ENCODE results near the gene NDUFS6.
"Not testable (repeated sequence)": the region's sequence is repeated elsewhere in the genome, so short reads cannot be mapped to it uniquely, and the experiment has no call there.

The NDUFS6 gene

DNA sequence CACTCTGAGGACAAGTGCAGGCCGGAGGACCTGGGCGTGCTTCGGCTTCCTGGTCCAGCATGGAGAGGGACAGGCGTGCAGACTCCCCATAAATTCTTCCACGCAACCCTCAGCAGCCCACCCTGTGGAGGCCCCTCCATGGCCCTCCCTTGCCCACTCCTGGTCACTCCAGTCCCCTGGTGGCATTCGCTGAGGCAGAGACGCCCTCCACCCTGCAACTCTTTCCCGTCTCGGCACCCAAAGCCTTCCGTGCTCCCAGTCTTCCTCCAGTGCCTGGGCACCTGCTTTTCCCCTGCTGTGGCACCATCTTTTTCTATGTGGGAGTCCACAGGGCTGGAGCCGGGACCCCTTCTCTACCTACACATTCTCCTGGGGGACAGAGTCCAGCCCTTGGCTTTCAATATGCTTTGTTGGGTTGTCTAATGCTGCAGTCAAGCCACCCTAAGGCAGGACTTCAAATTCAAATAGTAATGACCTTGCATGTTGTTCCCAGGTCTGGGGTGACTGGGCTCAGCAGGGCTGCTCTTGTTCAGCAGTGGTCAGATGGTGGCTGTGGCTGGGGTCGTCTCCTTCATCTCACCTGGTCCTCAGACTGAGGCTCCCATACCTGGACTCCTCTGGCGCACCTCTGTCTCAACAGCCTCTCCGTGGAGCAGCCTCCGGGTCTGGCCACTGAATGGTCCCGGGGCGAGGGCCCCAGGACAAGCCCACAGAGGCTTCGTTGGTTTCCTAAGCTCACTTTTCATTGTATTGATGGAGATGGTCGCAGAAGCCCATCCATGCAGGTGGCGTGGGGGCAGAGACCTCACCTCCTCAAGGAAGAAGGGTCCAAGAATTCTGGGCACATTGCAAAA, 16.8 kb upstream of the NDUFS6 start:
- DNase-seq = no peak

DNA sequence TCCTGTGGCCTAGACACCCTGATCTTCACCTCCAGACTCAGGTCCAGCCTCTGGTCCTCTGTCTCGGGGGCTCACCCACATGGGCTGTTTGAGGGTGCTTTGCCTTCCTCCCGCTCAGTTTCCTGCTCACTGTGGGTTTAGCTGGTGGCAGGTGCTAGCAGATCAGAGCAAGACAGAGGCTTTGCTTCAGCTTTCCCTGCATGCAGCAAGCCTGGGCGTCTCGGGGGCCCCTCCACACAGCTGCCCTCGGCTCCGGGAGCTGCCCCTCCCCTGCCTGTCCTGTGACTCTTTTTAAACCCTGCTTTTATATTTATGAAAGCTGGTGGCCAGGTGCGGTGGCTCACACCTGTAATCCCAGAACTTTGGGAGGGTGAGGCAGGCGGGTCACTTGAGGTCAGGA, 16.1 kb upstream of the NDUFS6 start:
- DNase-seq = no peak

DNA sequence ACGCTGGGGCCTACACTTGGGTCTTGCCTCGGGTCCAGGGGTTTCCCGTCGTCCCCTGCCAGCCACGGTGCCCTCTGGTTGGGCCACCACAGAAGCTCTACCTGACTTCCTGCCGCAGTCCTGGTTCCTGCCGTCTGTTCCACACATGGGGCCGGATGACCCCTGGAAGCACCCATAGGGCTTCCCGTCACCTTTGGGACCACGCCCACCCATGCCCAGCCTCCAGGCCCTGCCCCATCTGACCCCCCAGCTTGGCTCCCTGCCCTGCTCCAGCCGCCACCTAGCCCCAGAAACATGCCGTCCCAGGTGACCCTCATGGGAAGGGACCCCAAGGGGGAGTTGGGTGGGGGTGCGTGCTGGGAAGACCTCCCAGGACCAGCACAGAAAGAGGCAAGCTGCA, 15.2 kb upstream of the NDUFS6 start:
- no peak for DNase-seq

DNA sequence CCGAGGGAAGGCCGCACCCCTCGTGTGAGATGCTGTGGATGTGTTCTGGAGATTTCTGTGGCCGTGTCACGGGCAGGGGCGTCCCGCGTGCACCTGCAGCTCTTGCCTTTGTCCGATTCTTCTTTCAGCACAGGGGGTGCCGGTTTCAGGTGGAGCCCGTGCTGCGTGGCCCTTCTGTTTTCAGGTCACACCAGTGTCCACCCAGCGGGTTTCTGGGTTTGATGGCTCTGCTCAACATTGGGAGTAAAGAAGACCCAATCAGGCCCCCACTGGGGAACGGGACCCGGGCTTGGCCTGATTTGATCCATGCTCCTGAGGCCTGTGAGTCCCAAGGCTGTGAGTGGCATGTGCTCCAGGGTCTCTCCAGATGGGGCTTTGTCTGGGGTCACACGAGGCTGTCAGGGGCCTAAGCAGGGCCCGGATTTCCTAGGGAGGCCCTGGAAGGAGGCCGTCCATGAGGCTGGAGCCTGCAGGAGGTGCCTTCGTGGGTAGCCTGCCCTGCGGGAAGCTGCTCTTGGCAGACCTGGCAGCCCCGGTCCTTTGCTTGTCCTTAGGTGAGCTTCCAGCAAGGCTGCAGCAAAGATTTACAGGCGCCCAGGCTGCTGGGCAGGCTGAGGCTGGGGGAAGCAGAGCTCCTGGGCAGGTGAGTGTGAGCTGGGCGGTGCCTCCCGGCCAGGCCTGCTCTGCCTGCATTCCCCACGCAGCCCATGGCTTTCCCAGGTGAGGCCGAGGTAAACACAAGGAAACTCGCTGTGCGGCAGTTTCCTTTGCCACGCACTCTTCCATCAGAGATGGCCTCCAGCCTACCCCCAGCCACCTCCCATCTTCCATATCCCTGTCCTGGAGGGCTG, 14.4 kb upstream of the NDUFS6 start:
- DNase-seq = no peak

DNA sequence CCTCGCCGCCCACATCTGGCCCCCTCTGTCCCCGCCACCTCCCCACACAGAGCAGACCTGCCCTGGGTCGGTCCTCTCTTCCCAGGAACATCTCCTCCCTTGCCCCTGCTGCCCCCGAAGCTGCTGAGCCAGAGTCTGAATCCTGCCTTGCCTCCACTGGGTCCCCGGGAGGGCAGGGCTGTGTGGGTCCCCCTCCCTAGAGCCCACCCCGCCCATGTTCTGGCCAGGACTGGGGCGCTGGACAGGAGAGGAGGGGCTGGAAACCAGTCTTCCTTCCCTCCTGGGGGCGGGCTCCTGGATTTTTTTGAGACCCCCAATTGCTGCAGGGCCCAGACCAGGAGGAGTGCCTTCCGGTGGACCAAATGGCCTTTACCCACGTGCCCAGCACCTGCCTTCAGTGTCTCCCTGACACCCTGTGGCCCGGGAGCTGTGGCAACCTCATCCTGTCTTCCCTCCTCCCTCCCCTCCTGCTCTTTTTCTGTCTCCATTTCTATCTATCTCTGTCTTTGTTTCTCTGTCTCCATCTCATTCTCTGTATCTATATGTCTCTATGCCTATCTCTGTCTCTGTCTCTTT, 13.6 kb upstream of the NDUFS6 start:
- DNase-seq = no peak

DNA sequence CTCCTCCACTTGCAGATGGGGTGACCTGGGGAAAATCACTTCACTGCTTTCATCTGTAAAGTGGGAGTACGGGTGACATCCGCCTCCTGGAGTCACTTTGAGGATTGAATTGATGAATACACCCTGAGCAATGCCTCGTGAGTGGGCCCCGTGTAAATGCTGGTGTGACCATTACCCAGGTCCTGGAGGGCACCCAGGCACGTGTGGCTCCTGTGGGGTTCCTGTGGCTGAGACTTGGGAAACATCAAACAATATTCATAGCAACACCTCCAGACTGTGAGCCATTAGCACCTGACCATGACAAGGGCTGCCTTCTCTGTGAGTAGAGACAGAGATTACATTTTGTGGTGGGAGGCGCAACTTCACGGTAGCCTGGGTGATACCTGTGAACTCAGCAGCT, 13.0 kb upstream of the NDUFS6 start:
- no peak for DNase-seq

DNA sequence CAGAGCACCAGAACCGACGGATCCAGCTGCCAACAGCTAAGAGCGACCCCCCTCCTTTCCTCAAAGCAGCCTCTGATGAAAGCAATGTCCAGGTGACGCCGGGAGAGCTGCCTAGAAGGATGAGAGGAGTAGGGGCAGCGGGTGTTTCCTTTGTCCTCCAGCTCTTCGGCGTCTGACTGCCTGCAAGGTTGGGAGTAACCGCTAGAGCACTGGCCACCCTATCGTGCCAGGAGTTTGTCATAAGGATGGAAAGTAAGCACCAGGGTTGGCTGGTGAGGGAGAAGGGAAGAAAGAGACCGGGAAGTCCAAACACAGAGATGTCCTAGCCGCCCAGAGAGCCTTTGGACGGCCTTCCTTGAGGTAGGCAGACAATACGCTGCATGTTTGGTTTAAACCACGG, 12.4 kb upstream of the NDUFS6 start:
- DNase-seq = no peak

DNA sequence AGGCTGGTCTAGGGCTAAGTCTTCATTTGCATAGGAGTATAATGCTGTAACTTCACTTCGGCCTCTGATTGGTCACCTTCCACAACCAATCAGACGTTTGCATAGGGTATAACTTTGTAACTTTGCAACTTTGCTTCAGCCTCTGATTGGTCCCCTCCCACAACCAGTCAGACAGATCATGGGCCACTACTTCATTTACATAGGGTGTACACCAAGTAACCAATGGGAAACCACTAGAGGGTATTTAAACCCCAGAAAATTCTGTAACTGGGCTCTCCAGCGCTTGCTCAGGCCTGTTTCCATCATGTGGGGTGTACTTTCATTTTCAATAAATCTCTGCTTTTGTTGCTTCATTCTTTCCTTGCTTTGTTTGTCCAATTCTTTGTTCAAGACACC, 11.8 kb upstream of the NDUFS6 start:
- DNase-seq = not testable (repeated sequence)

DNA sequence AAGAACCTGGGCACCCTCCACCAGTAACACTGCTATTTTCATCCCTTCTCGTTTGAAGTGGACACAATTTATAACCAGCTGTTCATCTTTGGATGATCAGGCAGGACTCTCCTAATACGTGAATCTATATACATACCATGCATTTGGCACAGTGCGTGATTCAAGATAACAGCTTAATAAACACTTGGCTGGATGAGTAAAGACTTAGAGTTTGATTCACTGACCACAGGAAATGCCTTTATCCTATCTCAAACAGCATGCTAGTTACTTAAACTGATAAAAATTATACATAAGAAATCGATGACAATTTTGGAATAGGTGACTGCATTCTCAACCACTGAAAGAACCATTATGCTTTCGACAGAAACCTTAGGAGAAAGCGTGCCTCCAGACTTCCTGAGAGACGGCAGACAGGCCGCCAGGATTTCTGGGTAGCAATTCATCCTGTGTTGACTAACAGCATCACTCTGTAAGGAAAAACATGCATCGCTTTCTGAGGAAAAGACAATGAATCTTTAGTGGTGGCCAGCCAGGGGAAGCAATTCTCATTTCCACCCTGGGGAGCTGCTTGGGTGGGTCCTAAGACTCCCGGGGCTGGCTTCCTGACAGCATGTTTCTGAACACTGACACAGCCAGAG, 11.3 kb upstream of the NDUFS6 start:
- DNase-seq = no peak

DNA sequence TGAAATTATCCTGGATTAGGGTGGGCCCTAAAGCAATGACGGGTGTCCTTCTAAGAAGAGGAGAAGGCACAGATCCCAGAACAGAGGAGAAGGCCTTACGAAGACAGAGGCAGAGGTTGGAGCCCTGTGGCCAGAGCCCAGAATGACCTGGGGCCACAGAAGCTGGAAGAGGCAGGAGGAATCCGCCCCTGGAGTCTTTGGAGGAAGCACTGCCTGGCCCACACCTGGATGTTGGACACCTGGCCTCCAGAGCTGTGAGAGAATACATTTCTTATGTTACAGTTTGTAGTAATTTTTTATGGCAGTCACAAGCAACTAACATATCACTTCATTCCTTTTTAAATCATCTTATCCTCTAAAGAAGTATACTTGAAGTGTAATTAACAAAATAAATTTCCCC, 10.0 kb upstream of the NDUFS6 start:
- DNase-seq = no peak

DNA sequence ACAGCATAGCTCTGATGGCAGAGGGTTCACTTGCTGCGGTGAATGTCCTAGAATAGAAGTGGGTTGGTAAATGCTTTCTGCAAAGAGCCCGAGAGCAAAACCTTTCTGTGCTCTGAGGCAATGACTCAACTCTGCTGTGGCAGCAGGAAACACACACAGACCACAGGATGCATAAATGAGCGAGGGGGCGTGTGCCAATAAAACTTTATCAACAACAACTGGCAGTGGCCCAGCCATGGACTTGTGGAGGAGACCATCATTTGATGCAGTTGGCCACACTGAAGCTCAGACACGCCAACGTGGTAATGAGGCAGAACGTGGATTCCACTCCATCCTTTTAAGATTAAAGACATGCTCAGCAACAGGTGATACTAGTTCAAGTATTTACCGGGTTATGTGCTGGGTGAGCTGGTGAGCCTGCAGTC, 8.4 kb upstream of the NDUFS6 start:
- DNase-seq = peak; percentile 85

DNA sequence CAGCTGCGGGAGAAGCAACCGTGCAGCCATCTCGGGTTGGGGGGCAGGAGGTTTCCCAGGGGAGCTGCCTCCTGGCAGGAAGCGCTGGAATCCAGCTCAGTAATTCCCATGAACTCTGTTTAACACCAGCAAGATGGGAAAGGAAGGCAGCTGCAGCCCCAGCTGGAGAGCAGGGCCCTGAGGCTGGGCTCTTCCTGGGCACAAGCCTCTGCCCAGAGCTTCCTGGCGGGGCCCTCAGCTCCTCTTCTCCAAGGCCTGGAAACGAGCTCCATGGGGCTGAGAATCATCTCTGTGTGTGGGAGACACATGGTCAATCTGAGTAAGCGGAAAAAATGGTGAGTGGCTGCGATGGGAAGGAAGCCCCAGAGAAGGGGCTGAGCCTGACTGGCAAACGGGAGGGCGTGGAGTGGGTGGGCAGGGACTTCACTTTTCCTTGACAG, 7.9 kb upstream of the NDUFS6 start:
- peak; percentile 67 for DNase-seq

DNA sequence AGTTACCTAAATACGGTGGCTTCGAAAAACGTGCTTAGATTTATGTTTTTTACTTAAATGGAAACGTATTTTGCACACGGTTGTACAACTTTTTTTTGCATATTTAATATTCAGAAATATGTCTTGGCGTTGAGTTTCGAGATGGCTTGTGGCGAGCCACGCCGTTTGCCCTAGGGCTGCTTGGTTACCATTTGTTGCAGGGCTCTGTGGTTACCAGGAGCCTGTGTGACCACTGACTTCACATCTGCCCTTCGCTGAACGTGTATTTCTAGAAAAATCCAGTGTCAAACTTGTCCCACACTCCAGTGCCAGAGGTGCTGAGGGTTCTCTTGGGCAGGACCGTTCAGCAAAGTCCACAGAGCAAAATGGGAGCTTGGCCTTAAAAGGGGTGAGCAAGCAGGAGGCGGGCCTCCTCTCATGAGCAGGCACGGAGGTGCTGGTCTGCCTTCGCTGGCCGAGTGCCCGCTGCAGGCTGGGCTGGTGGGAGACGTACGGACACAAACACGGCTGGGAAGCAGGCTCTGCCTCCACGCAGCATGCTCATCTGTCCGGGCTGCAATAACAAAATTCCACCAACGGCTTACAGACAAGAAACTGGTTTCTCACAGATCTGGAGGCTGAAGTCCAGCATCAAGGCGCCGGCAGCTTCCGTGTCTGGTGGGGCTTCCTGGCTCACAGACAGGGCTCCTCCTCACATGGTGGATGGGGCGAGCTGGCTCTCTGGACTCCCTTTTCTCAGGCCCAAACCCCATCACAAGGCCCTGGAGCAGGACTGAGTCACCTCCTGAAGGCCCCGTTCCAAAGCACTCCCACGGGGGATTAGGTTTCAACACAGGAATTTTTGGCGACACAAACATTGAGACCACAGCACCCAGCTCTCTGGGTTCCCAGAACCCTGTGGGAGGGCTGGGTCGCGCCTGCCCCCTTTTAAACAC, 7.0 kb upstream of the NDUFS6 start:
- DNase-seq = no peak

DNA sequence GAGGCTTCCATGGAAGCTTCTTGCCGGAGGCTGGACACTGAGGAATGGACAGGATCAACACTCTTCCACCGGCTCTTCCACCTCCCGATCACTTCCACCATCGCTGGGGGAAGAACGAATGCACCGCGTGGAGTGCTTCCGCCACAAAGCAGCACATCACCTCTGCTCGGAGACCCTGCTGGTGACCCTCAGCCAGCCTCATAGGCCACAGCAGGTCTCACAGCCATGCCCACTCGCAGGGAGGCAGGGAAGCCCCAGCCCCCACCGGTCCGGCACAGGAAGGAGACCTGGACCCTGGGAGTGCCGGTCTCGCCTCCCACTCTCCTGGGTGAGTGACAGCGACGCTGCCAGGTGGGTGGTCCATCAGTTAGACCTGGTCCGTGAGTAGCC, 6.3 kb upstream of the NDUFS6 start:
- DNase-seq = no peak

DNA sequence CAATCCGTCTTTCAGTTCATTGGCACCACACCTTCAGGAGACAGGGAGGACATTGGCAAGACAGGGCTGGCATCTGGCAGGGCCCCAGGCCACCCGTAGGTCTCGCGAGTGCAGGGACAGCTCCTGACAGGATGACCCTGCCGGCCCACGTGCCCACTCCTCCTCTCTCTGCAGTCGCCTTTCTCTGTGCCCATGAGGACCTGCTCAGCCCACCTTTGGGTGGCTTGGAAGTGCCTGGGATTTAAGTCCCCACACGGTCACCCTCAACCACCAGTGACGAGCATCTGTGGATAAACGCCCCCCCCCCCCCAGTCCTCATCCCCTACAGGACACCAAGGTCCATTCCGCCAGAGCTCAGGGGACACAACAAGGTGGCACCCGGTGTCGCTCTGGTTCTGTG, 5.7 kb upstream of the NDUFS6 start:
- no peak for DNase-seq

DNA sequence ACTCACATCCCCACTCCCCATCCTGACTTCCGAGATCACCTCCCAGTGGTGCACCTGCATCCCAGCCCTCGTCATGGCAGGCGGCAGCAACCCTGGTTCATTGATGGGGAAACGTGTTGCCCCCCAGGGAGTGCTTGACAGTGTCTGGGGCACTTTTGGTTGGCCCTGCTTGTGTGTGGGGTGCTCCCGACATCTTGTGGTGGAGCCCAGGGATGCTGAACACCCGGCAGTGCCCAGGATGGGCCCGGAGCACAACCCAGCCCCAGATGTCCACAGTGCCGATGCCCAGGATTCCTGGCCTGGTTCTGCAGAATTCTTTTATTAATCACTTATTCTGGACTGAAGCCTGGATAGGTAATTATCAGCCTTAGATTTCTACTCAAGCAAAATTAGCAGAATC, 5.3 kb upstream of the NDUFS6 start:
- no peak for DNase-seq

DNA sequence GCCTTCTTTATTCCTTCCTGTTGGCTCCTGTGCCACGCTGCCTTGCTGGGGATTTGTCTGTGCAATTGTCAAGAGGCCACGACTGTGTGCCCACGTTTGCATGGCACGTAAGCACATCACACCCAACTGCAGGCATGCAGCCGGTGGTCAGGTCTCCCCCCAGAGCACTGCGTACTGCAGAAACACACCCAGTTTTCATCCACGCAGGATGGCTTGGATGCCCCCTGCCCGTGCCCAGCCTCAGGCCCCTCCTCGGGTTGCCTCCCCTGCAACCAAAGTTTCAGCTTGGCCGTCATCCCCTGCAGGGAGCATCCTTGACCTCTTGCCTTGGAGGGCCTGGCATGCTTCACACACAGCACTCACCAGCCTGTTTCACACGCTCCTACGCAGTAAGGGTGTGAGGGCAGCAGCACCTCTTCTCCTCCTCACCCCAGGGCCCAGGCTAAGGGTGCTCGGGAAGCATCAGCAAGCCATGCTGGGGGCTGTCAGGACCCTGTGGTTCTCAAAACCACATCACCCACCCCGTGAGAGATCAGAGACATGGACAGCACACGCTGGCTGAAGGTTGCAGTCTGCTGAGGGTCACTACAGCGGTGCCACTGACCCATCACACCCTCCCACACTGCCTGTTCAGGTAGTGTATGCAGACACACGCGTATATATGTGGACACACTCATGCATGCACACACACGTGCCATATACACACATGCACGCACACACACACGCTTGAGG, 4.7 kb upstream of the NDUFS6 start:
- DNase-seq = no peak

DNA sequence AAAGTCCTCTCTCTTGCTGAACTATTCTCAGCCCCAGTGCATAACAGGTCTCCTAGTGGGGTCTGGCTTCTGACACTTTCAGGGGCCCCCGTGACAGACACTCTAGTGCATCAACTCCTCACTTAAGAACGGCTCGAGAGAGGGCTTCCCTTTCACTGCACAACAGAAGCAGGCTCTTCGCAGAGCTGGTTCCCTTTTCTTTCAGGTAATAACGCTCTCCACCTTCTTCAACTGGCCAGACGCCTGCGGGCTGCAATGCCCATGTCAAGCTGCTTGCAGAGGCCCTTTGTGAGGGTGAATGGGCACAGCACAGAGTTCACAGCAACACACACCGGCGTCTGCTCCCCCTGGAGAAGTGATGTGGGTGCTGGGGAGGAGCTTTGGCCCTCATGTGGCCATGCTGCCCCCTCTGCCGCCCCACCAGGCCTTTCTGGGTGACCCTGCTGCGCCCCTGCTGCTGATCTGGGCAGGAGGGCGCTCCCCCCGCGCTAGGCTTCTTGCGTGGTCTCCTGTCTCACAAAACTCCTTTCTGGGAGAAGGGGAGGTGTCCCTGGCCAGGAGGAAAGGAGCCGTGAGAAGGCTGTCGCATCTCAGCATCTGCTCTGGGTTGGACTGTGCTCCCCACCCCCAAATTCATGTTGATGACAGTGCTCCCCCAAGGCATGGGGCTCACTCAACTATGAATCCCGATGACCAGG, 4.0 kb upstream of the NDUFS6 start:
- DNase-seq = no peak

DNA sequence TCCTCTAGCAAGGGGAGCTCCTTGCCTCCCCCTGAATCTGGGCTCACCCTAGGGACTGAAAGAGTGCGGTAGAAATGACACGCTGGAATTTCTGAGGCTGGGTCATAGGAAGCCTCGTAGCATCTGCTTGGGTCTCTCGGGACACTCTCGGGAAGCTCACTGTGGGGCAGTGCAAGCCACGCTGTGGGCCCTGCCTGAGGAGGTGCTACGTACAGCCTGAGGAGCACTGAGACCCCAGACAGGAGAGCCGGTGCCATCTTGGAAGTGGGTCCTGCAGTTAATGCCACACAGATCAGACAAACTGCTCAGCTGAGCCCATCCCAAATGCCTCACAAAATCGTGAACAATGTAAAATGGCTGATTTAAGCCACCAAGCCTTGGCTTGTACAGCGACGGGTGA, 3.4 kb upstream of the NDUFS6 start:
- DNase-seq = no peak

DNA sequence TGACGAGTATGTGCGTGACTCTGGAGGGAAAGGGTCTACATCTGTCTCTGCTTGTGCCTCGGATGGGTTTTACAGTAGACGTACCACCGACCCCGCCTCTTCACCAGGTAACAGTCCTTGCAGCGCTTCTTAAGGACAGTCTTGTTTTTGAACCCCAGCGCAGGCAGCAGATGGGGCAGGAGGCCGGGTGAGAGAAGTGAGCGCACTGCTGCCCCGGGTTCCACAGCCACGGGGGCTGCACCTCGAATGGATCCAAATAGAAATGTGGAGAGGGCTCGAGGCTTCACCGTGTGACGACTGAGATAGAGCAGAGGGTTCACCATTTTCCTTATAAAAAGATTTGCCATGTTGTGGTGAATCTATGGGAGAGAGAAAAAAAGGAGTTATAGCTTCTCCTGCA, 2.6 kb upstream of the NDUFS6 start:
- not testable (repeated sequence) for DNase-seq

DNA sequence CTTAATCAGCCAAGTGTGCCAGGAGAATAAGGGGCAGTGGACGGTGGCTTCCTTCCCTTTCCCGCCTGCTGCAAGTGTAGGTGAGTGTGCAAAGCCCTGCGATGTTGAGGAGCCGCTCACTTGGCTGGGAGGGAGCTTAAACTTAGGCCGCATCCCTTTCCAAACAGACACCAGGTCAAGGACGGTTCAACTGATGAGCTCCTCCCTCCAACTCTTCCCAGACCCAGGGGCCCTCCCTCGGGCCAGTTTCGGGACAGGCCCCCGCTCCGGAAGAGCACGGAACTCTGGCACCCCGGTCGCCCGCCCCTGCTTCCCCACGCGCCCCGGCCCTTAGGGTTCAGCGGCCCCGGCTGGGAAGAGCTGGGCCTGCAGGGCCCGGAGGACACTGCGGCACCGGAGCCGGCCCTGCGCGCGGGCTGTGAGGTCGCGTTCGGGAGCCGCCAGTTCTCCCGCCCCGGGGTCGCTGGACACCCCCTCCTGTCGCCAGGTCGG, 2.1 kb upstream of the NDUFS6 start:
- peak; percentile 69 for DNase-seq

Data from activated CD8-positive, alpha-beta memory T cell treated with anti-CD3 and anti-CD28 coated beads, Interleukin-2, amount 50 U/mL, for 48 hours (primary cell).